Peyer's patch (tissue), 4 donors: ENCODE results near the gene FMNL2.

Experiments used
- POLR2A ChIP-seq, 2 donors: fragments of 450-650 bp; IDR thresholded peaks; one replicate each; pipeline ENCODE4 v1.5.1; 2017; ENCODE audit warnings: antibody characterized with exemption in 2 of 2, mild to moderate bottlenecking in 2 of 2, moderate library complexity in 2 of 2
- TF ChIP-seq, protein P1 (sequence below), 6 experiments: fragments of 450-650 bp in 4 of 6; fragments of 200-600 bp in 2 of 6; sonication (generic) in 1 of 6; IDR thresholded peaks; one replicate each; pipeline ENCODE4 v1.5.1; 2017 to 2019; ENCODE audit warnings: antibody characterized with exemption in 6 of 6, mild to moderate bottlenecking in 3 of 6, moderate library complexity in 1 of 6

DNA sequence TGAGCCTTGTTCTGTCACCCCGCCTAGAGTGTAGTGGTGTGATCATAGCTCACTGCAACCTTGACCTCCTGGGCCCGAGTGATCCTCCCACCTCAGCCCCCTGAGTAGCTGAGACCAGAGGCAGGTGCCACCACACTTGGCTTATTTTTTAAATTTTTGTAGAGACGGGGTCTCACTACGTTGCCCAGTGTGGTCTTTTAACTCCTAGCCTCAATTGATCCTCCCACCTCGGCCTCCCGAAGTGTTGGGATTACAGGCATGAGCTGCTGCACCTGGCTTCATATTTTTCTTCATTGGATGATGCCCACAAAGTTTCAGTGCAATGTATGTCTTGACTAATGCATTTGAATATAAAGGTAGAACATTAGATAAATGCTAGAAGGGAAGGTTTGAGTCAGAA lies 120.8 kb downstream of the FMNL2 start:
- TF ChIP-seq, protein P1, sequence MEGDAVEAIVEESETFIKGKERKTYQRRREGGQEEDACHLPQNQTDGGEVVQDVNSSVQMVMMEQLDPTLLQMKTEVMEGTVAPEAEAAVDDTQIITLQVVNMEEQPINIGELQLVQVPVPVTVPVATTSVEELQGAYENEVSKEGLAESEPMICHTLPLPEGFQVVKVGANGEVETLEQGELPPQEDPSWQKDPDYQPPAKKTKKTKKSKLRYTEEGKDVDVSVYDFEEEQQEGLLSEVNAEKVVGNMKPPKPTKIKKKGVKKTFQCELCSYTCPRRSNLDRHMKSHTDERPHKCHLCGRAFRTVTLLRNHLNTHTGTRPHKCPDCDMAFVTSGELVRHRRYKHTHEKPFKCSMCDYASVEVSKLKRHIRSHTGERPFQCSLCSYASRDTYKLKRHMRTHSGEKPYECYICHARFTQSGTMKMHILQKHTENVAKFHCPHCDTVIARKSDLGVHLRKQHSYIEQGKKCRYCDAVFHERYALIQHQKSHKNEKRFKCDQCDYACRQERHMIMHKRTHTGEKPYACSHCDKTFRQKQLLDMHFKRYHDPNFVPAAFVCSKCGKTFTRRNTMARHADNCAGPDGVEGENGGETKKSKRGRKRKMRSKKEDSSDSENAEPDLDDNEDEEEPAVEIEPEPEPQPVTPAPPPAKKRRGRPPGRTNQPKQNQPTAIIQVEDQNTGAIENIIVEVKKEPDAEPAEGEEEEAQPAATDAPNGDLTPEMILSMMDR (IDR thresholded peaks at IDR 0.05): no peak
- TF ChIP-seq POLR2A (IDR thresholded peaks at IDR 0.05): no peak
